PC-3 (cell line): ENCODE results near the gene EARS2. TPM values are rescaled to one million over a fixed set of nuclear protein-coding genes. Genes with fewer than 3 reads are reported as not detected.
"Not testable (repeated sequence)": the region's sequence is repeated elsewhere in the genome, so short reads cannot be mapped to it uniquely, and the experiment has no call there.

Experiments
- ATAC-seq: fragments of 200-7000 bp; cut with Tn5 transposase; 2 replicates; pipeline ENCODE4 v1.9.1; 2020; ENCODE audit warnings: mild to moderate bottlenecking, moderate library complexity
- BruUV-seq: library from RNA; stranded (reverse); fragments of 400-500 nt; replicated peaks from 2 replicates; lab custom pipeline; 2021; lab: Mats Ljungman, UMichigan
- CTCF ChIA-PET: fragments of 300-600 bp; sonication (Branson Sonifier 250); formaldehyde crosslinking; loops from one replicate; lab custom pipeline; 2022; ENCODE audit warnings: antibody characterized with exemption; lab: Charles Lee
- POLR2A ChIA-PET: fragments of 300-600 bp; sonication (Branson Sonifier 250); formaldehyde crosslinking; loops from one replicate; lab custom pipeline; 2022; ENCODE audit warnings: antibody characterized with exemption; ENCODE audit not compliant: unreplicated experiment; lab: Charles Lee
- DNase-seq: peaks from one replicate; pipeline ENCODE4 v3.0.0-alpha.2; 2015
- H2AFZ ChIP-seq: fragments of 300-600 bp; sonication (generic); 2 replicates; pipeline ENCODE4 v1.6.0; 2016; ENCODE audit warnings: antibody characterized with exemption, low read length
- H3F3A ChIP-seq: fragments of 300-600 bp; sonication (generic); one replicate; pipeline ENCODE4 v1.6.0; 2017; ENCODE audit warnings: antibody characterized with exemption, low read length, control low read depth, mild to moderate bottlenecking; ENCODE audit not compliant: unreplicated experiment
- H3K27ac ChIP-seq: fragments of 300-600 bp; sonication (generic); 2 replicates; pipeline ENCODE4 v1.5.1; 2016; ENCODE audit warnings: mild to moderate bottlenecking, low read length
- H3K27me3 ChIP-seq: fragments of 300-600 bp; sonication (generic); 2 replicates; pipeline ENCODE4 v1.6.1; 2016; ENCODE audit warnings: low read length, mixed read lengths
- H3K36me3 ChIP-seq: fragments of 300-600 bp; sonication (generic); 2 replicates; pipeline ENCODE4 v1.6.1; 2016; ENCODE audit warnings: low read depth, mixed run types, low read length, mixed read lengths
- H3K4me1 ChIP-seq: fragments of 300-600 bp; sonication (generic); 2 replicates; pipeline ENCODE4 v1.5.1; 2016; ENCODE audit warnings: low read length; ENCODE audit not compliant: insufficient read depth
- H3K4me2 ChIP-seq: fragments of 300-600 bp; sonication (generic); 2 replicates; pipeline ENCODE4 v1.6.0; 2016; ENCODE audit warnings: low read length
- H3K4me3 ChIP-seq: fragments of 300-600 bp; sonication (generic); 2 replicates; pipeline ENCODE4 v1.5.1; 2016; ENCODE audit warnings: mild to moderate bottlenecking, low read length, mixed read lengths
- H3K79me2 ChIP-seq: fragments of 300-600 bp; sonication (generic); 2 replicates; pipeline ENCODE4 v1.6.1; 2017; ENCODE audit warnings: low read length, mixed read lengths
- H3K9ac ChIP-seq: fragments of 300-600 bp; sonication (generic); 2 replicates; pipeline ENCODE4 v1.6.0; 2016; ENCODE audit warnings: mild to moderate bottlenecking, low read length
- H3K9me2 ChIP-seq: fragments of 300-600 bp; sonication (generic); replicated peaks from 2 replicates; pipeline ENCODE4 v1.6.1; 2016; ENCODE audit warnings: mixed run types, low read length, mixed read lengths
- H3K9me3 ChIP-seq: fragments of 300-600 bp; sonication (generic); 2 replicates; pipeline ENCODE4 v1.6.1; 2016; ENCODE audit warnings: low read length, mixed read lengths
- H4K20me1 ChIP-seq: fragments of 300-600 bp; sonication (generic); 2 replicates; pipeline ENCODE4 v1.6.1; 2016; ENCODE audit warnings: low read length, mixed read lengths
- EZH2 ChIP-seq: fragments of 300-600 bp; sonication (generic); IDR thresholded peaks from one replicate; pipeline ENCODE4 v1.6.1; 2017; ENCODE audit warnings: antibody characterized with exemption, mild to moderate bottlenecking, low read length; ENCODE audit not compliant: unreplicated experiment
- EZH2phosphoT487 ChIP-seq: fragments of 300-600 bp; sonication (generic); IDR thresholded peaks from 2 replicates; pipeline ENCODE4 v1.6.1; 2018; ENCODE audit warnings: mild to moderate bottlenecking, antibody characterized with exemption, low read length, borderline replicate concordance
- intact Hi-C: fragments of 100-400 bp; cut with micrococcal nuclease; formaldehyde crosslinking; loops from 2 replicates; pipeline ENCODE4 v1.9.0; 2023
- total RNA-seq: library from RNA; depleted of rRNA; stranded (reverse); fragments of >200 nt; gene quantifications from 2 replicates; pipeline ENCODE4 v1.2.3, GENCODE V29; 2014
- TF ChIP-seq, protein P1 (sequence below): fragments of 300-600 bp; sonication (generic); conservative IDR thresholded peaks from 2 replicates; pipeline ENCODE4 v1.5.1; 2017; ENCODE audit warnings: antibody characterized with exemption, low read depth, mild to moderate bottlenecking, low read length

EARS2 gene
- total RNA-seq, 1 experiment from 2014 or later, result 23.7 TPM

DNA sequence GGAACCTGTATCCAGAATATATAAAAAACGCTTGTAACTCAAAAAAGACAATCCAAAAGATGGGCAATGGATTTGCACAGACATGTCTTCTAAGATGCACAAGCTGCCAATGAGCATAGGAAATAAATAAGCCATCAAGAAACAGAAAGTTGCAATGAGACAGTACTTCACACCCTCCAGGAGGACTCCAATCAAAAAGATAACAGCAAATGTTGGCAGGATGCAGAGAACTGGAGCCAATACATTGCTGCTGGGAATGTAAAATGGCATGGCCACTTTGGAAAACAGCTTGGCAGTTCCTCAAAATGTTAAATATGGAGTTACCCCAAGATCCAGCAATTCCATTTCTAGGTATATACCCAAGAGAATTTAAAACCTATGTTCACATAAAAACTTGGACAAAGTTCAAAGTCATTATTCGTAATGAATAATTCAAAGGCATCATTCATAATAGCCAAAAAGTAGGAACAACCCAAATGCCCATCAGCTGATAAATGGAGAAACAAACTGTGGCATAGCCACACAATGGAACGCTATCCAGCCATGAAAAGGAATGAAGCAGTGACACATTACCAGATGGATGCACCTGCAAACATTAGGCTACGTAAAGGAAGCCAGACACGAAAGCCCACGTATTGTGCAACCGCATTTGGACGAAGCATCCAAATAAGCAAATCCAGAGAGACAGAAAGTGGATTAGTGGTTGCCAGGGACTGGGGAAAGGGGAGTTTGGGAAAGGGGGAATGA, 72.5 kb downstream of the EARS2 start:
- CTCF ChIA-PET, result no interaction called here
- H3K79me2 ChIP-seq, result no peaks in the 10 kb centered on the region
- no peak overlapping the region for H3K27ac ChIP-seq
- POLR2A ChIA-PET, result interaction anchor here (0.6 kb wide), 1 partner anchor 12 kb away, joined by 3 read pairs; no protein-coding TSS in a partner anchor
- DNase-seq (no peak), ATAC-seq (no peak)
- TF ChIP-seq, protein P1, sequence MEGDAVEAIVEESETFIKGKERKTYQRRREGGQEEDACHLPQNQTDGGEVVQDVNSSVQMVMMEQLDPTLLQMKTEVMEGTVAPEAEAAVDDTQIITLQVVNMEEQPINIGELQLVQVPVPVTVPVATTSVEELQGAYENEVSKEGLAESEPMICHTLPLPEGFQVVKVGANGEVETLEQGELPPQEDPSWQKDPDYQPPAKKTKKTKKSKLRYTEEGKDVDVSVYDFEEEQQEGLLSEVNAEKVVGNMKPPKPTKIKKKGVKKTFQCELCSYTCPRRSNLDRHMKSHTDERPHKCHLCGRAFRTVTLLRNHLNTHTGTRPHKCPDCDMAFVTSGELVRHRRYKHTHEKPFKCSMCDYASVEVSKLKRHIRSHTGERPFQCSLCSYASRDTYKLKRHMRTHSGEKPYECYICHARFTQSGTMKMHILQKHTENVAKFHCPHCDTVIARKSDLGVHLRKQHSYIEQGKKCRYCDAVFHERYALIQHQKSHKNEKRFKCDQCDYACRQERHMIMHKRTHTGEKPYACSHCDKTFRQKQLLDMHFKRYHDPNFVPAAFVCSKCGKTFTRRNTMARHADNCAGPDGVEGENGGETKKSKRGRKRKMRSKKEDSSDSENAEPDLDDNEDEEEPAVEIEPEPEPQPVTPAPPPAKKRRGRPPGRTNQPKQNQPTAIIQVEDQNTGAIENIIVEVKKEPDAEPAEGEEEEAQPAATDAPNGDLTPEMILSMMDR, result no peak
- TF ChIP-seq EZH2phosphoT487 (no peak), EZH2 (no peak)
- H3K4me2 ChIP-seq, result no peak overlapping the region
- no peaks in the 10 kb centered on the region for H3K9me3 ChIP-seq
- no peaks in the 10 kb centered on the region for H3K9me2 ChIP-seq
- H2AFZ ChIP-seq, result no peak overlapping the region
- no peak overlapping the region for H3K4me3 ChIP-seq
- H4K20me1 ChIP-seq, result no peaks in the 10 kb centered on the region
- intact Hi-C loops, result no loop called here
- H3K36me3 ChIP-seq, result peaks cover 26% of the 10 kb centered on the region
- H3K27me3 ChIP-seq, result no peaks in the 10 kb centered on the region
- no peaks in the 10 kb centered on the region for H3K4me1 ChIP-seq
- no peaks in the 10 kb centered on the region for H3F3A ChIP-seq
- H3K9ac ChIP-seq, result no peak overlapping the region
- BruUV-seq, result no TSS peak

DNA sequence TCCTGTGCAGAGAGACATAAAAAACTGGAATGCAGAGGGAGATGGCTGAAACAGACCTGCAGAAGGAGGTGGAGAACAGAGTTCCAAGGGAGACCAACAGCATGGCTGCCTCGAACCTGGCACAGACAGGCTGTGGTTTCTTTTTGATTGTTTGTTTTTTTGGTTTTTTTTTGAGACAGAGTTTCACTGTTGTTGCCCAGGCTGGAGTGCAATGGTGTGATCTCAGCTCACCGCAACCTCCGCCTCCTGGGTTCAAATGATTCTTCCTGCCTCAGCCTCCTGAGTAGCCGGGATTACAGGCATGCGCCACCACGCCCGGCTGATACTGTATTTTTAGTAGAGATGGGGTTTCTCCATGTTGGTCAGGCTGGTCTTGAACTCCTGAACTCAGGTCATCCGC, 73.7 kb downstream of the EARS2 start:
- H3K4me1 ChIP-seq, BruUV-seq, ATAC-seq, H3K4me3 ChIP-seq, H3K79me2 ChIP-seq, H3K9me2 ChIP-seq, intact Hi-C loops, H3K9me3 ChIP-seq, CTCF ChIA-PET, POLR2A ChIA-PET, DNase-seq, H4K20me1 ChIP-seq, H3F3A ChIP-seq, H3K27me3 ChIP-seq, H3K4me2 ChIP-seq, H3K9ac ChIP-seq, H2AFZ ChIP-seq, H3K27ac ChIP-seq: not testable (repeated sequence)
- peaks cover 28% of the 10 kb centered on the region for H3K36me3 ChIP-seq

DNA sequence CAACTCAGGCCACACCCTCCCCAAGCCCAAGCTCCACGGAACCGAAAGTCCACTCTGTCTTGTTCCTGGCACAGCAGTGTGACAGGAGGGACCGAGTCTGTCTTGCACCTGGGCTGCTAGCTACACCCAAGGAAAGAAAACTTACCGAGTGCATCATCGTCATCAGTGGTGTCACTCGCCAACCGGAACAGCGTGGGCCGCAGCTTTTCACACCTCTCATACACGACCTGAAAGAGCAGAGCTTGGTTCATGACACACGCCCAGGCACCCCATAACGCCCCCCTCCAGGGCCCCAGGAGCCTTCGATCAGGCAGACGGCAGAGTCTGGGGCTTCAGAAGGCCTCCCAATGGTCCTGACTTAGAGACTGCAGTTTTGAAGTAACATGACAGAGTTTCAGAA, 74.4 kb downstream of the EARS2 start:
- Histone ChIP-seq H3K79me2 (no peaks in the 10 kb centered on the region), H3K27ac (no peak overlapping the region), H3K9ac (no peak overlapping the region), H3K4me1 (no peaks in the 10 kb centered on the region), H3F3A (no peaks in the 10 kb centered on the region), H3K9me2 (no peaks in the 10 kb centered on the region), H2AFZ (no peak overlapping the region), H3K36me3 (peaks cover 25% of the 10 kb centered on the region), H4K20me1 (no peaks in the 10 kb centered on the region), H3K4me2 (no peak overlapping the region), H3K27me3 (no peaks in the 10 kb centered on the region), H3K4me3 (no peak overlapping the region), H3K9me3 (no peaks in the 10 kb centered on the region)
- intact Hi-C loops, result no loop called here
- TF ChIP-seq EZH2phosphoT487 (no peak), EZH2 (no peak)
- TF ChIP-seq, protein P1, result no peak
- ChIA-PET POLR2A (no interaction called here), CTCF (no interaction called here)
- no peak for DNase-seq
- ATAC-seq, result no peak
- no TSS peak for BruUV-seq
